NOMO-1 treated with DMSO at 0.1 percent for 48 hours (cell line): ENCODE data around the gene ABCG8.

Source experiments
- DNase-seq: peaks from one replicate; lab custom pipeline; 2025; ENCODE audit not compliant: unreplicated experiment; lab: John Stamatoyannopoulos, UW

ABCG8 gene

GRCh38 chr2:43855292-43855691 is 16.5 kb downstream of the ABCG8 start:
- no peak for DNase-seq

GRCh38 chr2:43872151-43872550 is 33.4 kb downstream of the ABCG8 start:
- no peak for DNase-seq

- no peak for DNase-seq
Measured at GRCh38 chr2:43874776-43875451, 36.1 kb downstream of the ABCG8 start.

GRCh38 chr2:43877782-43878464 is 39.2 kb downstream of the ABCG8 start:
- peak; percentile 29 for DNase-seq

- DNase-seq = no peak
Measured at GRCh38 chr2:43879261-43879660, 40.5 kb downstream of the ABCG8 start.

GRCh38 chr2:43880471-43880870 is 41.7 kb downstream of the ABCG8 start:
- no peak for DNase-seq

GRCh38 chr2:43880952-43881351 is 42.2 kb downstream of the ABCG8 start:
- no peak for DNase-seq

- no peak for DNase-seq
Measured at GRCh38 chr2:43882312-43882711, 43.5 kb downstream of the ABCG8 start.

GRCh38 chr2:43884689-43885088 is 45.9 kb downstream of the ABCG8 start:
- DNase-seq = no peak

GRCh38 chr2:43885132-43885632 is 46.4 kb downstream of the ABCG8 start:
- DNase-seq = no peak

GRCh38 chr2:43887176-43887575 is 48.4 kb downstream of the ABCG8 start:
- DNase-seq = no peak

- no peak for DNase-seq
Measured at GRCh38 chr2:43889416-43889815, 50.6 kb downstream of the ABCG8 start.

- DNase-seq = no peak
Measured at GRCh38 chr2:43890855-43891254, 52.1 kb downstream of the ABCG8 start.

- no peak for DNase-seq
Measured at GRCh38 chr2:43894743-43895142, 56.0 kb downstream of the ABCG8 start.

GRCh38 chr2:43896906-43897305 is 58.1 kb downstream of the ABCG8 start:
- DNase-seq = no peak

GRCh38 chr2:43897492-43897891 is 58.7 kb downstream of the ABCG8 start:
- DNase-seq = no peak

GRCh38 chr2:43898134-43898837 is 59.5 kb downstream of the ABCG8 start:
- no peak for DNase-seq

- DNase-seq = no peak
Measured at GRCh38 chr2:43898838-43899346, 60.1 kb downstream of the ABCG8 start.

GRCh38 chr2:43899589-43899988 is 60.8 kb downstream of the ABCG8 start:
- no peak for DNase-seq

- DNase-seq = no peak
Measured at GRCh38 chr2:43905371-43905803, 66.6 kb downstream of the ABCG8 start.

- DNase-seq = no peak
Measured at GRCh38 chr2:43905871-43906270, 67.1 kb downstream of the ABCG8 start.
